ENCODE data around the gene CLCA1.

- TF ChIP-seq EP300 (IDR thresholded peaks at IDR 0.05) (no peak), CTCF (IDR thresholded peaks at IDR 0.05) (no peak), SMC3 (IDR thresholded peaks at IDR 0.05) (no peak), MAFK (IDR thresholded peaks at IDR 0.05; ENCODE audit: partially characterized antibody) (no peak), BHLHE40 (IDR thresholded peaks at IDR 0.05; ENCODE audit: low read depth, low read length) (no peak), POLR2A (IDR thresholded peaks at IDR 0.05; ENCODE audit: low read length) (no peak), RNF2 (IDR thresholded peaks at IDR 0.05; ENCODE audit: borderline replicate concordance, low read depth) (no peak), JUN (IDR thresholded peaks at IDR 0.05) (no peak), MAZ (IDR thresholded peaks at IDR 0.05; ENCODE audit: borderline replicate concordance, low read depth, low read length) (no peak)
- TF ChIP-seq, protein P1, sequence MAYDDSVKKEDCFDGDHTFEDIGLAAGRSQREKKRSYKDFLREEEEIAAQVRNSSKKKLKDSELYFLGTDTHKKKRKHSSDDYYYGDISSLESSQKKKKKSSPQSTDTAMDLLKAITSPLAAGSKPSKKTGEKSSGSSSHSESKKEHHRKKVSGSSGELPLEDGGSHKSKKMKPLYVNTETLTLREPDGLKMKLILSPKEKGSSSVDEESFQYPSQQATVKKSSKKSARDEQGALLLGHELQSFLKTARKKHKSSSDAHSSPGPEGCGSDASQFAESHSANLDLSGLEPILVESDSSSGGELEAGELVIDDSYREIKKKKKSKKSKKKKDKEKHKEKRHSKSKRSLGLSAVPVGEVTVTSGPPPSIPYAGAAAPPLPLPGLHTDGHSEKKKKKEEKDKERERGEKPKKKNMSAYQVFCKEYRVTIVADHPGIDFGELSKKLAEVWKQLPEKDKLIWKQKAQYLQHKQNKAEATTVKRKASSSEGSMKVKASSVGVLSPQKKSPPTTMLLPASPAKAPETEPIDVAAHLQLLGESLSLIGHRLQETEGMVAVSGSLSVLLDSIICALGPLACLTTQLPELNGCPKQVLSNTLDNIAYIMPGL (CRISPR knock-in tag; IDR thresholded peaks at IDR 0.05; ENCODE audit: borderline replicate concordance): no peak
Measured at GRCh38 chr1:86546787-86547221, 78.1 kb downstream of the CLCA1 start, which contains the start of gene CLCA4.

All from A549 (cell line).